ENCODE data around the gene TSKS.

Gene TSKS

DNA sequence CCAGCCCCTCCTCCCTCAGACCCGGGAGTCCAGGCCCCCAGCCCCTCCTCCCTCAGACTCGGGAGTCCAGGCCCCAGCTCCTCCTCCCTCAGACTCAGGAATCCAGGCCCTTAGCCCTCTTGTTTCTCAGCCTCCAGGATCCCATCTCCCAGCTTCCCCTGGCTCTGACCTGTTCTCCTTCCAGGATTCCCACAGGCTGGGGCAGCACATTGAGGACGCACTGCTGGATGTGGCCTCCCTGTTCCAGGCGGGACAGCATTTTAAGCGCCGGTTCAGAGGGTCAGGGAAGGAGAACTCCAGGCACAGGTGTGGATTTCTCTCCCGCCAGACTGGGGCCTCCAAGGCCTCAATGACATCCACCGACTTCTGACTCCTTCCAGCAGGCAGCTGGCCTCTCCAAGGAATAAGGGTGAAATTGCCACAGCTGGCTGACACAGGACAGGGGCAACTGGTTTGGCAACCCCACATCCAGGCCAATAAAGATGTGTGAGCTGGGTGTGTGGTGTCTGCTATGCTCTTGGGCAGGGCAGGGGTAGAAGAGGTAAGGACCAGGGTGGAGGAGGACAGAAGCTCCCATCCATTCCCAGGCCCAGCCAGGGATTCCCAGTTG is 49.8 kb downstream of the TSKS start:
- no peak for DNase-seq

- DNase-seq: no peak
Observed at GRCh38 chr19:49712397-49712859, 50.7 kb downstream of the TSKS start.

DNA sequence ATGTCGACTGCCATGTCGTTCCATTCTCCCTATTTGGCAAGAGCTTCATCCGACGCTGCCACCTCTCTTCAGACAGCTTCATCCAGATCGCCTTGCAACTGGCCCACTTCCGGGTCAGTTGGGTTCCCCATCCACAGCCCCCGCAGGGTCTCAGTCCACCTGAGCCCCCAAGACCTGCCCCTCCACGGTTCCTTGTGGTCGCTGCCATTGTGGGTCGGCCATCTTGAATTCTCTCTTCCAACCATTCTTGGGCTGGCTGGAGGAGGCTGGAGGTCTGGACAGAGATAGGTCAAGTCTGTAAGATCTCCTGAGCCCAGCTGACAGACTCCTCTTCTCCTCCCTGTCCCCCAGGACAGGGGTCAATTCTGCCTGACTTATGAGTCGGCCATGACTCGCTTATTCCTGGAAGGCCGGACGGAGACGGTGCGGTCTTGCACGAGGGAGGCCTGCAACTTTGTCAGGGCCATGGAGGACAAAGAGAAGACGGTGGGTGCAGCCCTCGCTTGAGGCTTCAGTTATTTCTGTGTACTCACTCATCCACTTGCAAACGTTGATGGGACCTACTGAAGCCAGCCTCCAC is 52.6 kb downstream of the TSKS start:
- no peak for DNase-seq

GRCh38 chr19:49705919-49706318 is 57.2 kb downstream of the TSKS start:
- DNase-seq: no peak

GRCh38 chr19:49704888-49705642 is 58.0 kb downstream of the TSKS start:
- DNase-seq: no peak

DNA sequence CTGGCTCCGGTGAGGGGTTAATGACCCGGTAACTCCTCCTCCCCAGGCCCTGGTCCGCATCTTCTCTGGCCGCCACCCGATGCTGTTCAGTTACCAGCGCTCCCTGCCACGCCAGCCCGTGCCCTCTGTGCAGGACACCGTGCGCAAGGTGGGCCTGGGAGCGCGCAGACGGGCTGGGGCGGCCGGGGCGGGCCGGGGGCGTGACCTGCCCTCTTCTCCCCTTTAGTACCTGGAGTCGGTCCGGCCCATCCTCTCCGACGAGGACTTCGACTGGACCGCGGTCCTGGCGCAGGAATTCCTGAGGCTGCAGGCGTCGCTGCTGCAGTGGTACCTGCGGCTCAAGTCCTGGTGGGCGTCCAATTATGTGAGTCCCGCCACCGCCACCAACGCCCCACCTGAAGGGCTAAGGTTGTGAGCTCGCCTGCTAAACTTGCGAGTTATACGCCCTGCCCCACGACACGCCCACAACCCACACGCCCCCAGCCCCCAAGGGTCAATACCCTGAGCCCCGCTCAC is 61.8 kb downstream of the TSKS start:
- DNase-seq: no peak

DNA sequence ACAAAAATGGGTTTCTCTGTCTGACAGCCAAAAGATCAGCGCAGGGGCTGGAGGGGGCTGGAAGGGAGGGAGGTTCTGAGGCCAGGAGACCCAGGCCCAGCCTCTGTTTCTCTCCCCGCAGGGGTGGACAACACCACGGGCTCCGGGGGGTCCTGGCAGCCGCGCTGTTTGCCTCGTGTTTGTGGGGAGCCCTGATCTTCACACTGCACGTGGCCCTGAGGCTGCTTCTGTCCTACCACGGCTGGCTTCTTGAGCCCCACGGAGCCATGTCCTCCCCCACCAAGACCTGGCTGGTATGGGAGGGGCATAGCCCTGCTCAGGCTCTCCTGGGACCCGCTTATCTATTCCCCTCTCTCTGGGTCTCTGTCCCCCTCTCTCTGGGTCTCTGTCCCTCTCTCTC is 62.5 kb downstream of the TSKS start:
- DNase-seq: no peak

GRCh38 chr19:49699364-49699763 is 63.7 kb downstream of the TSKS start:
- DNase-seq: no peak

GRCh38 chr19:49696865-49697264 is 66.2 kb downstream of the TSKS start:
- no peak for DNase-seq

DNA sequence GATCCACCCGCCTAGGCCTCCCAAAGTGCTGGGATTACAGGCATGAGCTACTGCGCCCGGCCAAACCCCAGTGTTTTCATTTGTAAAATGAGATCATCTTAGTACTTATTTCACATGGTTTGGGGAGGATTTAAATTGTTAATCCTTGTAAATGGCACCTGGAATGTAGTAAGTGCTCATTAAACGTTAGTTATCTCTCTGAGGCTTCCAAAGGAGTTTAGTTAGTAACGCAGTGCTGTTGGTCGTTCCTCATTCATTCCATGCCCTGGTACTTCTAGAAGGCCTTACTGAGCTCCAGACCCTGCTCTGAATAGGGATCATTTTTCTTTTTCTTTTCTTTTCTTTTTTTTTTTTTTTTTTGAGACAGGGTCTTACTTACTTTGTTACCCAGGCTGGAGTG is 67.0 kb downstream of the TSKS start:
- no peak for DNase-seq

DNA sequence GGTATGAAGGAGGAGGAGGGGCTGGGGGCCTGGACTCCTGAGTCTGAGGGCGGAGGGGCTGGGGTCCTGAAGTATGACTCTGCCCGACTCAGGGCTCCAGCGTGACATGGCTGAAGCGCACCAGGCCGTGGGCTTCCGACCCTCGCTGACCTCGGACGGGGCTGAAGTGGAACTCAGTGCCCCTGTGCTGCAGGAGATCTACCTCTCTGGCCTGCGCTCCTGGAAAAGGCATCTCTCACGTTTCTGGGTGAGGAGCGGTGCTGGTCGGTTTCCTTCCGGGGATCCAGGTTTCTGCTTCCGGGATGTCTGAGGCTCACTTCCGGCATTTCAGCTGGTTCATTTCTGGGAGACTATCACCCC is 71.0 kb downstream of the TSKS start:
- DNase-seq: no peak

GRCh38 chr19:49691243-49692146 is 71.6 kb downstream of the TSKS start:
- DNase-seq: no peak

- DNase-seq: peak; percentile 62
Observed at GRCh38 chr19:49690656-49691242, 72.4 kb downstream of the TSKS start, which contains the start of gene CPT1C. Gene CPT1C, plus strand, starts transcription at chr19:49691116. Its CDS starts 1,137 bp downstream, at chr19:49692253.

DNA sequence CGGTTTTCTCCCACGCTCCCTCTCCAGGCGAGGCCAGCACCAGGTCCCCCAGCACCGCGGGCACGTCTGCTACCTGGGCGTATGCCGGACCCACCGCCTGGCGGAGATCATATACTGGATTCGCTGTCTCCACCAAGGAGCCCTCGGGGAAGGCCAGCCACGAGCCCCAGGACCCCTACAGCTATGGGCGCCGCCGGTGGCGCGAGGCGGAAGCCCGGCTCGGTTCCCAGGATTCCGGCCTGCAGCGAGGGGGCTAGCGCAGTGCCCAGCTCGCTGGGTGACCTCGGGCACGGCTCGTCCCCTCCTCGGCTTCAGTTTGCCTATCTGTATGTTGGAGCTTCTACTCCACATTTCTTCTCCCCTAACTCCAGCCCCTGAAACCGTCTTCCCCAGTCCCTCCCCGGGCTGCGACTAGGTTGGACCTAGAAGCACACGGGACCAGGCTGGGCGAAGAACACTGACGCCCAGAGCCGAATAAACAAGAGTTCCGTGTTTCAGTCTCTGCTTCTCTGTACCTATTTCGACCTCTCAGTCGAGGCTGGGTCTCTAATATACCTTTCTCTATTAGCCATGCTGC is 72.9 kb downstream of the TSKS start:
- no peak for DNase-seq

All from activated CD4-positive, alpha-beta T cell treated with anti-CD3 and anti-CD28 coated beads, Interleukin-10, Interleukin-2, amounts not matched to agents 100 ng/mL and 50 ng/mL, durations not matched to agents 16 hours and 8 hours (primary cell).